GM21528 (cell line): Measurements from ENCODE around the gene RAB42.
"Not testable (repeated sequence)": the region's sequence is repeated elsewhere in the genome, so short reads cannot be mapped to it uniquely, and the experiment has no call there.

Source experiments
- ATAC-seq: cut with Tn5 transposase; IDR thresholded peaks from one replicate; pipeline ENCODE4 v1.9.1; 2021; ENCODE audit warnings: mild to moderate bottlenecking, moderate library complexity; ENCODE audit not compliant: unreplicated experiment, low FRiP score

RAB42 gene, protein sequence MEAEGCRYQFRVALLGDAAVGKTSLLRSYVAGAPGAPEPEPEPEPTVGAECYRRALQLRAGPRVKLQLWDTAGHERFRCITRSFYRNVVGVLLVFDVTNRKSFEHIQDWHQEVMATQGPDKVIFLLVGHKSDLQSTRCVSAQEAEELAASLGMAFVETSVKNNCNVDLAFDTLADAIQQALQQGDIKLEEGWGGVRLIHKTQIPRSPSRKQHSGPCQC

DNA sequence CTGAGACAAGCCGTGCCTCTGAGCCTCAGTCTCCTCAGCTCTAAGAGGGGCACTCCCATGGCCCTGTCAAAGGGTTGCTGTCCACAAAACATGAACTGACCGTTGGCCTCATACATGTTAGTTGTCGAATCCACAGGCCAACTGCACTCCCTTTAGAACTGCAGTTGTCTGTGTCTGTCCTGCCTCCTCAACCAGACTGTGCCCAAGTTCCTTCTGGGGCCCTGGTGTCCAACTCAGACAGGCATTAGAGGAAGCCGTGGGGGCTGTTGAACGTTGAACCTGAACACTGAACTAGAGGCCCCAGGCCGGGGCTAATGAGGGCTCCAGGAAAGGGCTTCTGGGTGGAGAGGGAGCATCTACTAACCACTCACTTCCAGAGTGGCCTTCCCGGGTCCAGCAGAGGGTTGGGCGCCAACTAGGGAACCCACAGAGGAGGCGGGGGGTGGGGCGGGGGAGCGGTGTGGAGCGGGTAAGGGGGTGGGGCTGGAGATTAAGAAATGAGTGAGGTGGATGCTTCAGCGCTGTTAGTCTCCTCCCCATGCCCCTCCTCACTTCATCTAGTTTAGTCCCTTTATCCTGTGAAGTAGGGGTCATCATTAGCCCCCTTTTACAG, at the start of gene RAB42:
RAB42 (plus strand) TSS at position 558 of the 613 bp plus-strand sequence. CDS start 247 bp downstream, outside the sequence.
- no peak for ATAC-seq

DNA sequence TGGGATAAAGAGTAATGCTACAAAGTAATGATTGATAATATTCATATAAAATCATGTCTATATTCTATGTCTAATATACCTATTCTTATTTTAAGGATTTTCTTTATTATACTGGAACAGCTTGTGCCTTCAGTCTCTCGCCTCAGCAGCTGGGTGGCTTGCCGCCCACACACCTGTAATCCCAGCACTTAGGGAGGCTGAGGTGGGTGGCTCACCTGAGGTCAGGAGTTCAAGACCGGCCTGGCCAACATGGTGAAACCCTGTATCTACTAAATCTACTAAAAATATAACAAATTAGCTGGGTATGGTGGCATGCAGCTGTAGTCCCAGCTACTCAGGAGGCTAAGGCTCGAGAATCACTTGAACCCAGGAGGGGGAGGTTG, 46.8 kb upstream of the RAB42 start:
- ATAC-seq = no peak

DNA sequence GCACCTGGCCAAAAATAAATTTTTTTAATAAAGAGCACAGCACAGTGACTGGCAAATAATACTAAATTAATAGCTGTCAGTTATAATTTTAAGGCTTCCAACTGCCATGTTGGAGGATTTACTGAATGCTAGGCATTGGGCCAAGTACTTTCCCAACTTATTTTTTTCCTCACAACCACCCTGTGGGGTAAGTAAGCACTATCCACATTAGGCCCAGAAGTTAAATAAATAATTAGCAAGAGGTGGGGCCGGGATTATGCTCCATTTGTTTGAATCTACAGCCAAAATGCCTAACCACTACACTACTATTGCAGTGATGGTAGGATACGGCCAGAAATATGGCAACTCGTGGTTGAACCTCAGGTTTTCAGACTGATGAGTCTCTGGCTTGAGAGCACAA, 43.7 kb upstream of the RAB42 start:
- ATAC-seq = no peak

DNA sequence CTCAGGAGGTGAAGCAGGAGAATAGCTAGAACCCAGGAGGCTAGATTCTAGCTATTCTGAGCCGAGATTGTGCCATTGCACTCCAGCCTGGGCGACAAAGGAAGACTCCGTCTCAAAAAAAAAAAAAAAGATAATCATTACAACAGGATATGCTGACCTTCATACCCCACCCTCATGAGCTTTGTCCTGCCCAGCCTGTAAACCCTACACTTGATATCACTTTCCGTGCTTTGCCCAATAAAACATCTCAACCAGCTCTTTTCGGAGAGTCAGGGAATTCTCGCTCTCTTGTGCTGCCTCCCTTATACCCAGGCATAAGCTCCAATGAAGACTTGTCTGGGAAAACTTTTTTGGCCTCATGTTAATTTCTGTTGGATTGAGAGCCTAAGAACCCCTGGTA, 40.7 kb upstream of the RAB42 start:
- no peak for ATAC-seq

DNA sequence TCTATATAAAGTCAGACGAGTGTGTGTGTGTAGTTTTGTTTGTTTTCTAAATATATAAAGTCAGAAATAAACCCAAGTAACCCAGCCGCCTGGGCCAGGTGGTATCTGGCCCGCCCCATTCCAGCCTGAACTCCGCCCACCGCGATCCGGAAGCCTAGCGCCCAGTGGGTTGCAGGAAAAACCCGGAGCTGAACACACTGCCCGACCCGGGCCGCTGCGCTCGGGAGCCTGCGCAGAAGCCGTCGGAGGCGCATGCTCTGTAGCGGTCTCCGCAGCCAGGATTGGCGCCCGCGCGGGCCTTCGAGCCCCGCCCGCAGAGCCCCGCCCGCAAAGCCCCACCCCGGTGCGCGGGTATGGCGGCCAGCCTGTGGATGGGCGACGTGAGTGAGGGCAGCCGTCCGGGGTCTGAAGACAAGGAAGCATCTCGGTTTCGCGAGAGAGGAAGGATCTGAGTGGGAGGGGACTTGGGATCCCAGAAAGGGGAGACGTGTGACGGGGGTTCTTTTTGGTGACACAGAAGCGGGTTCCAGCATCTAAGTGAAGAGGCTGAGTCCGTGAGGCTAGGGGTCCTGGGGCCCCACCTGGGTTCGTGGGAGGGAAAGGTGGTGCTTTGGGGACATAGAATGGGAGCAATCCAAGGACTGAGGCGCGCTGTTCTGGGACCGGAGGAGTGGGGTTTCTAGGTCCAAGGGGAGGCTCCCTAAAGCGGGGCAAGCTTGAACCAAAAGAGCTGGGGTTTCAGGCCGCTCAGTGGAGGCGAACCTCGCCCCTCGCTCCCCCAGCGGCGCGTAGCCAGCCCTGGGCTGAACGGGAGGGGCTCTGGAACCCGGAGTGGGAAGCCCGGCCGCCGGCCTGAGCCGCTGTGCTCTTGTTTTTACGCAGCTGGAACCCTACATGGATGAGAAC, 39.1 kb upstream of the RAB42 start, which contains the start of gene TRNAU1AP:
TRNAU1AP (plus strand) TSS at position 328 of the 906 bp plus-strand sequence; CDS start at position 354, 26 bp downstream.
- ATAC-seq = peak; percentile 77

DNA sequence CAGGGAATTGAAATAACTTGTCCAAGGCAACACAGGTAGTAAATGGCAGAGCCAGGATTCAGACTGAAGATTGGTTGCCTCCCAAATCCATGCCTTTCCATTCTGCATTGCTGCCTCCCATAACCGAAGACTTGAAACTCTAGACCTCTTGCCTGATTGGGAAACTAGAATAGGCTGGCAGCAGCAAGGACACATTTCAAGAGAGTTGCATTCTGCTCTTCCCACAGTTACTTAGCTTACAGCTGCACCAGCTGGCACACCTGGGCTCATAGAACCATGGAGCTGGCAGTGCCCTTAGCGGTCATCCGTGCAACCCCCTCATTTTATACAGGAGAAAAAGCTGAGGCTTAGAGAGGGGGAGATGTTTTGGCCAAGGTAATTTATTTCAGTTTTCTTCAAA, 31.2 kb upstream of the RAB42 start:
- no peak for ATAC-seq

DNA sequence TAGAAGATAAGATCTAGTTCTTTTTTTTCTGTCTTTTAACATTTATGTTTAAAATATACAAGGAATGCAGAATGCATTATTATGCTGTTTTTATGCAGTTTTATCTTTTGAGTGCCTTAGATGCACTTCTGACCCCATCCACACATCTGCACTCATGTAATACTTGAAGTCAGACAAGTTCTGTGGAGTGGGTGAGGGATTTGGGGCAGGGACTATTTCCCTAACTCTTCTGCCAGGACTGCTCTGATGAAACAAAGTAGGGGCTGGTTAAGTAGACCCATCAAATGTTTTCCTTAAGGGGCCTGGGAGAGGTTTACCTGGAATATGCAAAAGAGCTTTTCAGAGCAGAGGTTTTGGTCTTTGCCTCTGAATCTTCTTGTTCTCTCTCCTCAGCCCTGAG, 27.8 kb upstream of the RAB42 start:
- no peak for ATAC-seq

DNA sequence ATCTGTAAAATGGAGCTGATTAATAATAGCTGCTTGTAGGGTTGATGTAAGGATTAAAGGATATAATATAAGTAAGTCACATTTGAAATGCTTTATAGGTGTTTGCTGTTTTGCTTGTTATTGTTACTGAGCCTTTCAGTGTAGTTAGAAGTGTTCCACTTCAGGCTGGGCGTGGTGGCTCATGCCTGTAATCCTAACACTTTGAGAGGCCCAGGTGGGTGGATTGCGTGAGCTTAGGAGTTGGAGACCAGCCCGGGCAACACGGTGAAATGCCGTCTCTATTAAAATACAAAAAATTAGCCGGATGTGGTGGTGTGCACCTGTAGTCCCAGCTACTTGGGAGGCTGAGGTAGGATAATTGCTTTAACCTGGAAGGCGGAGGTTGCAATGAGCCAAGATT, 27.0 kb upstream of the RAB42 start:
- ATAC-seq = no peak

DNA sequence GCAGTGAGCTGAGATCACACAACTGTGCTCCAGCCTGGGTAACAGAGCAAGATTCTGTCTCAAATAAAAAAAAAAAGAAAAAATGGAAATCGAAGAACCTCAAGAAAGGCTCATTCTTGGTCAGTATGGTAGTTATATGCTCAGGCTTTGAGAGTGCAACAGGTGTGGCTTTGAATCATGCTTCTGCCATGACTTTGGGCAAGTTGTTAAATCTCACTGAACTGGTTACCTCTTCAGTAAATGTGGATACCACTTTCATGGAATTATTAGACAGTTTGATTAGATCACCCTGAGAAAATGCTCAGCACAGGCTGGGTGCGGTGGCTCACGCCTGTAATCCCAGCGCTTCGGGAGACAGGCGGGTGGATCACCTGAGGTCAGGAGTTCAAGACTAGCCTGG, 26.3 kb upstream of the RAB42 start:
- no peak for ATAC-seq

DNA sequence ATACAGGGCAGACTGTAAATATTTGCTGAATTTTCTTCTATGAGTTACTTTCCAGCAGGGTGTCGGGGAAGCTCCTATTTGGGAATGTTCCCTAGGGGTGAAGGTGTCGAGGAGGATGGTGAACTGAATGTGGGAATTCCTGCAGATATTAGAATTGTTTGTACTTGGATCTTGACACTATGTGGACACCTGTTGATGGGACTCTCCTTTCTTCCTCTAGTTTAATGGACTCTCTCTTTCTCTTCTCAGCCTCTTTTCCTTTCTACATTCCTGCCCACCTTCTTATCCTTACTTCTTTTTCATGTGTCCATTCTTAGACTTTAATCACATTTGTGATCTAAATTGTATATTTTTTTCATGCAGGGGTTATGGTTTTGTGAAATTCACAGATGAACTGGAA, 25.1 kb upstream of the RAB42 start:
- no peak for ATAC-seq

DNA sequence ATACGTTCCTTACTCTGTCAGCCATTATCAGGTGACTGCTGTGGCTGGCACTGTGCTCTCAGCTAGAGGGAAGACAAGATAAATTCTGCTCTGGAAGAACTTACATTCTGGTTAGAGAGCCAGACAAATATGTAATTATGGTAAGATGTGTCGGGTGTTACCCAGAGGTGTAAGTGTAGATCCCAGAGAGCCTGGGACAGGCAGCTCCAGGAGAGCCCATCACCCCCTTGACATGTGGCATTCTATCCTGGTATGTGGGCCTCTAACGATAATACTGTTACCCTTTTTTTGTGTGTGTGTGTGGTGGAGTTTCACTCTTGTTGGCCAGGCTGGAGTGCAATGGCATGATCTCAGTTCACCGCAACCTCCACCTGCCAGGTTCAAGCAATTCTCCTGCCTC, 20.2 kb upstream of the RAB42 start:
- ATAC-seq = no peak

DNA sequence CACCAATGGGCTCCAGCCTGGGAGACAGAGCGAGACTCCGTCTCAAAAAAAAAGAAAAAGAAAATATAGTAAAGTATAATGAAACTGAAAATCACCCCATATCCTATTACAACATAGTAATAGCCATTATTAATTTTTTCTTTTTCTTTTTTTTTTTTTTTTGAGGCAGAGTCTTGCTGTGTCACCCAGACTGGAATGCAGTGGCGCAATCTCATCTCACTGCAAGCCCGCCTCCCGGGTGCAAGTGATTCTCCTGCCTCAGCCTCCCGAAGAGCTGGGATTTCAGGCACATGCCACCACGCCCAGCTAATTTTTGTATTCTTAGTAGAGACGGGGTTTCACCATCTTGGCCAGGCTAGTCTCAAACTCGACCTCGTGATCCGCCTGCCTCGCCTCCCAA, 19.2 kb upstream of the RAB42 start:
- not testable (repeated sequence) for ATAC-seq

DNA sequence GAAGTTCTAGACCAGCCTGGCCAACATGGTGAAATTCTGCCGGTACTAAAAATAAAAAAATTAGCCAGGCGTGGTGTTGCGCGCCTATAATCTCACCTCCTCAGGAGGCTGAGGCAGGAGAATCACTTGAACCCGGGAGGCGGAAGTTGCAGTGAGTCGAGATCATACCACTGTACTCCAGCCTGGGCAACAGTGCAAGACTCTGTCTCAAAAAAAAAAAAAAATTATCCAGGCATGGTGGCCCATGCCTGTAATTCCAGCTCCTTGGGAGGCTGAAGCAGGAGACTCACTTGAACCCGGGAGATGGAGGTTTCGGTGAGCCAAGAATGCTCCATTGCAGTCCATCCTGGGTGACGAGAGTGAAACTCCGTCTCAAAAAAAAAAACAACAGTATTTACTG, 18.5 kb upstream of the RAB42 start:
- ATAC-seq = no peak

DNA sequence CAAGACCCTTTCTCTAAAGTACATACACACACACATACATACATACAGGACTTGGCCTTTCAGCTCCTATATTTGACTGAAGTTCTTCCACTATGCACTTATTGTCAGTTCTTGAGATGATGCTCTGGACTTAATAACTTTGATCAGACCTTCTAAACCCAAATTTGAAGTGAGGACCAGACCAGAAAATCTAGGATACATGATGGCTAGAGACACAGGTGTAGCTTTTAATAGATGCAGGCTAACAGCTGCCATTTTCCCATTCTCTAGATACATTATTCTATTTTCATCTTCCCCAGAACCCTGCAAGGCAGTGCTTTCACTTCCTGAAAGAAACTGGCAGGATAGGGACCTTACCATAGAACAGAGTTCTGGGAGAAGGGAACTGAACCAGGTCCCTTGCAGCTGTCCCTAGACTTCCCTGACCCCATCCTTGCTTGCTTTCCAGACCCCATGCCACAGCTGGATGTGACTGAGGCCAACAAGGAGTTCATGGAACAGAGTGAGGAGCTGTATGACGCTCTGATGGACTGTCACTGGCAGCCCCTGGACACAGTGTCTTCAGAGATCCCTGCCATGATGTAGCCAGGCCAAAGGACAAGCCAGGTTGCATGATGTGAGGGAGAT, 14.9 kb upstream of the RAB42 start:
- no peak for ATAC-seq

DNA sequence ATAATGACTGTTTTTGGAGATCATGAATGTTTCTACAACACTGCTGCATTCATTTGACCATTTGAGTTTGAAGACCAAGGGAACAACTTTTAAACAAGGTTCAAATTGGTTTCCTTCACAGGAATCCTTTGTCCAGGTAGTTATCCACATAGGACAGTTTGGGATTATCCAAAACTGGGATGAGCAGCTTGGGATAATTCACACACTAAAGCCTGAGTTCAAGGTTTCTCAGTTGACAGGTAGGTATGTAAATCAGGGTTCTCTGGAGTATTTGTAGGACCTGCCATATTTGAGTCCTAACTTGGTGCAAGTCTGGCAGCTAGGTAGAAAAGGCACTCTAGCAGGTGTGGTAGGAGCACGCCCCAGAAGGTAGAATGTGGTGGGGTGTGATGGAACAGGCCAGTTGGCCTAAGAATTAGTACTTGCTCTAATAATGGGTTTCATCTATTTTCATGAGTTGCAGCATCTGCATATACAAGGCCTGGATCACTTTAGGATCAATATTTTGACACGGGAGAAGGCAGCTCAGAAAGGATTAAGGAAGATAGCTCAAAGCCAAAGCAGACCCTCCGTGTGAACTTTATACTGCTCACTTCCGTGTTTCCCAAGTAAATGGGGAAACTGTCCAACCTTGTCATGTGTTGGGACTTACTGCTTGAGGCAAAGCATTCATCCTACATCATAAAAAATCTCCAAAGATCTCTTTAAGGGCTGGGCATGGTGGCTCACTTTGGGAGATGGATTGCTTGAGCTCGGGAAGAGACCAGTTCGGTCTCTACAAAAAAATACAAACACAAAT, 14.1 kb upstream of the RAB42 start:
- no peak for ATAC-seq

DNA sequence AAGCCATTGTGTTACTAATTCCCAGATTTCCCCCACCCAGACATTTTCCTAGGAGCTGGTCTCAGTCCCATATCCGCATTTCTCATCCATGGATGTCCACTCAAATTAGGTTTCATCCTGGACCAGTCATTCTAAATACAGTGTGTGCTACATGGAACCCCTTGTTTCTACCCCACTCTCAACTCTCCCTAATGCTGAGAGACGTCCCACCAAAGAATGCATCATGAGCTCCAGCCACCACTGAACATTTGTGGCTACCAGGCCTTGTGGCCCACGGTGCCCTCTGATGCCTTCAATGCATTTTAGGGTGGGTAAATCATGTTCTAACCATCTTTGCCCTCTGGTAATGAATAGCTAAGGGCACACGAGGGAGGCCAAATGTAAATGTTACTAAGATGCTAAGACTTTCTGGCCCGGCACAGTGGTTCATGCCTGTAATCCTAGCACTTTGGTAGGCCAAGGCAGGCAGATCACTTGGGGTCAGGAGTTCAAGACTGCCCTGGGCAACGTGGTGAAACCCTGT, 13.3 kb upstream of the RAB42 start:
- no peak for ATAC-seq

DNA sequence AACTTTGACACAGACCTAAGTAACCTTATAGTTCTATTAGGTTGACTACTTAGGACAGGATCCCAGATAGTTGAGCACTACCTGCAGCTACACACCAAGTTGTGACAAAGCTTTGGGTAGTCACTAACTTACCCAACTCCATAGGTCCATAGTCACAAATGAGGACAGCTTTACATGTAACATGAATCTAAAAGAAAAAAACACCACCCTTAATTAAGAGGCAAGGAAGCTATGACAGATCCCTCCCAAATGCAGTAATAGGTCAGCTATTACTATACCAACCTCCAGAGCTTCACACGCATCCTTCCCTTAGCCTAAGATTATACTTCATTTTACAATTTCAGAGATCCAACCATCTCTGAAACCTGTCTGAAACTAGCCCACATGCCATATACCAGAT, 12.7 kb upstream of the RAB42 start:
- no peak for ATAC-seq

DNA sequence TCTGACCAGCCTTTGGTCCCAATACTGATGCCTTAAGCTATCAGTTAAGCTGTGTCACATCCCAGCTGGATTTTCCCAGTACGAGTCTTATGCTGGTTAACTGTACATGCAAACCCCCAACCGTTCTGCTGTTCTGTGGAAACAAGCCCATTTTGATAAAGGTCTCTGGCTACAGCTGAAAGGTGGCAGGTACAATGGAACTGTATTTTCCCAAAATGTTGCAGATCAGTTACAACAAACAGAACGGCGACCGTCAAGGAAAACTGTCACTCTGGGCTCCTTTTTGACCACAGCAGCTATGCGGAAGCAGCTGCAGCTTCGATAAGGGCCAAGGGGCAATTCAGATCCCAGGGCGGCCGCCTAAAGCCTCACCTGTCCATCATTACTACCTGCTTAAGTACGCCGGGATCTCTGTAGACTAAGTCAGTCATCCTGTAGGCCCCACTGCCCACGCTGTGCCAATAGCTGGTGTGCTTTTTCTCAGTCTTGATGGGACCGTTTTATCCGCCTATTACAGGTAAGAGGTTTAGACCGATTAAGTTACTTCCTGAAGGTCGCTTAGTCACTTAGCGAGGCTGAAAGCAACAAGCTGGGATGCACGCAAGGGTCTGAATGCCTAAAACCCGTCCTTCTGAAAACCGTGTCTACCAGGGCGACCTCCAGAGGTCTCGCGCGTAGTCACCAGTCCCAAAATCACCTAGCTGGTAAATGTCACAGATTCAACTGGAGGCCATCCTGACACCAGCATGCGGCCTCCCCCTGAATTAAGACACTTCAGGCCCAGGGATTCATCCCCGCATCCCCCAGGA, 11.1 kb upstream of the RAB42 start:
- ATAC-seq = peak; percentile 31
